ENCODE measurements around the gene CHST3.
"Not testable (repeated sequence)": the region's sequence is repeated elsewhere in the genome, so short reads cannot be mapped to it uniquely, and the experiment has no call there.

The CHST3 gene

GRCh38 chr10:72030762-72031543 lies 66.8 kb downstream of the CHST3 start:
- DNase-seq (ENCODE audit: low read depth): no peak

GRCh38 chr10:72031706-72032105 lies 67.5 kb downstream of the CHST3 start:
- DNase-seq (ENCODE audit: low read depth): no peak

DNA sequence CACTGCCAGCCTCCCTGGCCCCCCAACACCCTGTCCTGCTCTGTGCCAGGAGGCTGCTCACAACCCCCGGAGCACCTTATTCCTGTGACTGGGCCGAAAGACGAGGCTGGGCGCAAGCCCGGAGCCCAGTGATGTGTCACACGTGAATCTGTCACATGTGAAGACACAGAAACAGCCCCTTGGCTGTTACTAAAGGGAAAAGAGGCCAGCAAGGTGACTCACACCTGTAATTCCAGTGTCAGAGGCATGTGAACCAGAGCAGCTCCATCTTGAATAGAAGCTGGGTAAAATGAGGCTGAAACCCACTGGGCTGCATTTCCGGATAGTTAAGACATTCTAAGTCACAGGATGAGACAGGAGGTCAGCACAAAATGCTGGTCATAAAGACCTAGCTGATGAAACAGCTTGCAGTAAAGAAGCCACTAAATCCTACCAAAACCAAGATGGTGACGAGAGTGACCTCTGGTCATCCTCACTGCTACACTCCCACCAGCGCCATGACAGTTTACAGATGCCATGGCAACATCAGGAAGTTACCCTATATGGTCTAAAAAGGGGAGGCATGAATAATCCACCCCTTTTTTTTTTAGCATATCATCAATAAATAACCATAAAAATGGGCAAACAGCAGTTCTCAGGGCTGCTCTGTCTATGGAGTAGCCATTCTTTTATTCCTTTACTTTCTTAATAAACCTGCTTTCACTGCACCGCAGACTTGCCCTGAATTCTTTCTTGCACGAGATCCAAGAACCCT lies 68.4 kb downstream of the CHST3 start:
- not testable (repeated sequence) for DNase-seq (ENCODE audit: low read depth)

- no peak for DNase-seq (ENCODE audit: low read depth)
These were observed 69.9 kb downstream of the CHST3 start for GRCh38 chr10:72034040-72034499.

GRCh38 chr10:72034761-72035160 lies 70.6 kb downstream of the CHST3 start:
- no peak for DNase-seq (ENCODE audit: low read depth)

- no peak for DNase-seq (ENCODE audit: low read depth)
These were observed 71.2 kb downstream of the CHST3 start for GRCh38 chr10:72035252-72035887.

- no peak for DNase-seq (ENCODE audit: low read depth)
These were observed 73.1 kb downstream of the CHST3 start for GRCh38 chr10:72037266-72037665.

DNA sequence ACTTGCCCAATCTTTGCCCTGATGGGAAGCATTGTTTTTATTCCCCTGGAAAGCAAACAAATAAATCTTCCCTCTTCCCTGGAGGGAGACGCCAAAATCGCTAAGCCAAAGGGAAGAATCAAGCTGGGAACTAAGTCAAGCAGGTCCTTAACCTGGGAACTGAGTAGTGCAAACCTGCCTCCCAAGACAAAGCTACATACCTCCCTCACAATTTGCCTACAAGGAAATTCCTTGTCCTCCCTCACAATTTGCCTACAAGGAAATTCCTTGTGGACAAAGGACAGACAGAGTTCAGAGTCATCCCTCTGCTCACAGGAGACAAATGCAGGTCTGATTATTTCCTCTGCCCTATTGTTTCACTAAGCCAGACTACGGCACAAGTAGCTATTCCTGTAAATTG lies 73.6 kb downstream of the CHST3 start:
- no peak for DNase-seq (ENCODE audit: low read depth)

DNA sequence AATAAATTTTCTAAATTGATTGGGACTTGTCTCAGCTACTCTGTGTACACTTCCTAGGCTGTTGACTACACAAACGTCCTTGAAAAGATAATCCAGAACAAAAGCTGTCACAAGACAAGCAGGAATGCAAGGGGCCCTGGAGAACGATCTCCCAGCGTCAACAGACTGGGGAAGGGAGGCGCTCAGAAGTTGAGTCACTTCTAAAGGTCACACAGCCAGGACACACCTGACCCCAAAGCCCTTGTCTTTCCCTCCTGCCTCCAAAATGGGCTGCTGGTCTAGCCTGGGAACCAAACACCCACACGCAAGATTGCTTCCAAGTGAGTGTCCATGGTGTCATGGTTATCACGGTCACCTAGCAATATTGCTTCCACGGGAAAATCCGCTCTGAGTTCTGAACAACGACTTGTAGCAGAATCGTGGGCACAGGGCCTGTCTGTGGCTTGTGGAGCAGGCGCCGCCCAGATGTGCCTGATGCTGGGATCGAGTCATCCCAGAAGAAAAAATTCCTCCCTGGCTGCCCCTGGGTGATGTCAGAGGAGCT lies 74.3 kb downstream of the CHST3 start:
- no peak for DNase-seq (ENCODE audit: low read depth)

GRCh38 chr10:72039377-72039776 lies 75.2 kb downstream of the CHST3 start:
- DNase-seq (ENCODE audit: low read depth): no peak

DNA sequence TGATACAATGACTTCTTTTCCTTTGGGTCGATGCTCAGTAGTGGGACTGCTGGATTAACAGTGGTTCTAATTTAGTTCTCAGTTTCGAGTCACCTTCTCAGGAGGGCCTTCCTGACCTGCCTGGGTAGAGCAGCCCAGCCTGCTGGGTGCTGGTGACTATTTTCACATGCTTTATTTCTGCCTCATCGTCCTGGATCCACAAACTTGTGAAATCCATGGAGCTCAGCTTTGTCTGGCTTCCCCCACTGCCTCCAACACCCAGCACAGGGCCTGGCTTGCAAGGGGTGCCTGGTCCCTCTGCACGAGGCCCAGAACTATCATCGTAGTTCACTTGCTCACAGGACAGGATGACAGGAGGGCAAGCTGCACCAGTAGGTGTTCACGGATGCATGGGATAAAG lies 77.3 kb downstream of the CHST3 start:
- no peak for DNase-seq (ENCODE audit: low read depth)

DNA sequence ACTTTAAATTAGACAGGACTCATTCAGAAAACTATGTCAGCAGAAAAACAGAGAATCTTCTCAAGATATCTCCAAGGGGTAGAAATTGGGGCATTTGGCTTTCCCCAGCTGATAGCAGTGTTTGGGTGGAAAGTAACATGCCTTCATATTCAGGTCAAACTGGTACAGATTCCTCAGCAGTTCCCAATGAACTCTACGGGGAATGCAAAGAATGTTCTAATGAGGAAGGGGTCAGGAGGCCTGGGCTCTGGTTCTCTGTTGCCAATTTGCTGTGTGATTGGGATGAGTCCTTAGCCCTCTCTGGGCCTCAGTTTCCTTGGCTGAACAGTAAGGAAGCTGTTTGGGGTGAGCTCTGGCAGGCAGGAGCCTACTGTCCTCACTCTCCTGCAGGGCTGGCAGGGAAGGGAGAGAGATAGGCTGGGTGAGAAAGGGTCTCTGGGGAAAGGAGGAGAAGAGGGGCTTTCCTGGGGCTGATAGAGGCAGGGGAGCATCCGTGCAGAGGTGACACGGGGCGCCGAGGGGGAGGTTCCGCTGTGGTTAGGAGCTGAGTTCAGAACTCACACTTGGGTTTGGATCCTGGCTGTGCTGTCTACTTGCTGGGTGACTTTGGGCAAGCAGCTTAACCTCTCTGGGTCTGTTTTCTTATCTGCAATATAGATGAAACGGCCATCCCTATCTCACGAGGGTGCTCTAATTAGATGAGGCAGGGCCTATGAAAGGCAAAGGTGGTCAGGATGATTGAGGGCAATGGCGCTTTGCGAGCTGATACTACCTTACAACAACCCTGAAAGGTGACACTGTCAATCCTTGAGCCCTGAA lies 79.0 kb downstream of the CHST3 start:
- DNase-seq (ENCODE audit: low read depth): no peak

GRCh38 chr10:72044417-72045041 lies 80.3 kb downstream of the CHST3 start:
- DNase-seq (ENCODE audit: low read depth): no peak

- DNase-seq (ENCODE audit: low read depth): no peak
These were observed 81.4 kb downstream of the CHST3 start for GRCh38 chr10:72045586-72045985.

- DNase-seq (ENCODE audit: low read depth): peak; percentile 76
These were observed 84.4 kb downstream of the CHST3 start for GRCh38 chr10:72048450-72049124.

DNA sequence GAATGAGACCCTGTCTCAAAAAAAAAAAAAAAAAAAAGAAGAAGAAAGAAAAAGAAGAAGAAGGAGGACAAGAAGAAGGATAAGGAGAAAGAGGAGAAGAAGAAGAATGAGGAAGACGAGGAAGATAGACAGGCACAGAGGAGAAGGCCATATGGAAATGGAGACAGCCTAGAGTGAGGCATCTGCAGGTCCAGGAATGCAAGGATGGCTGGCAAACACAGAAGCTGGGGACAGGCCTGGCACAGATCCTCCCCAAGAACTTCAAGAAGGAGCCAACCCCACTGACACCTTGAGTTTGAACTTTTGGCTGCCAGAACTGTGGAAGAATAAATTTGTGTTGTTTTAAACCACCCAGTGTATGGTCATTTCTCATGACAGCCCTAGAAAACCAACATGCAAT lies 85.3 kb downstream of the CHST3 start:
- no peak for DNase-seq (ENCODE audit: low read depth)

- no peak for DNase-seq (ENCODE audit: low read depth)
These were observed 86.0 kb downstream of the CHST3 start for GRCh38 chr10:72049969-72050781.

DNA sequence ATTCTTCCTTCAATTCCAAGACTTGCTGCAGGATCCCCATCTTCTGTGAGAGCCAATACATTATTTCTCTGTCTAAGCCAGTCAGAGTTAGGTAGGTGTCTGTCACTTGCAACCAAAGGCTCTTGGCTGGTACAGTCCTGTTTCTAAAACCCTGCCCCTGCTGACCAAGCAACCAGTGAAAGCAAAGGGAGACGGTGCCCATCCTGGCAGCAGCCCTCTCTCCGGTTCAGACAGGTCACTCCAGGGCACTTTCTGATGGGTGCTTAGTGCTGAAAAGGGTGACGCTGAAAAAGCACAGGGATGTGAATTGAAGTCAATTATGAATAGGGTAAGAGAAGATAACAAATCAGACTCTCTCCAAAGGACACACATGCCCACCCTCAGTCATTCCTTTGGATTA lies 86.7 kb downstream of the CHST3 start:
- no peak for DNase-seq (ENCODE audit: low read depth)

- DNase-seq (ENCODE audit: low read depth): no peak
These were observed 89.5 kb downstream of the CHST3 start for GRCh38 chr10:72053690-72054089.

DNA sequence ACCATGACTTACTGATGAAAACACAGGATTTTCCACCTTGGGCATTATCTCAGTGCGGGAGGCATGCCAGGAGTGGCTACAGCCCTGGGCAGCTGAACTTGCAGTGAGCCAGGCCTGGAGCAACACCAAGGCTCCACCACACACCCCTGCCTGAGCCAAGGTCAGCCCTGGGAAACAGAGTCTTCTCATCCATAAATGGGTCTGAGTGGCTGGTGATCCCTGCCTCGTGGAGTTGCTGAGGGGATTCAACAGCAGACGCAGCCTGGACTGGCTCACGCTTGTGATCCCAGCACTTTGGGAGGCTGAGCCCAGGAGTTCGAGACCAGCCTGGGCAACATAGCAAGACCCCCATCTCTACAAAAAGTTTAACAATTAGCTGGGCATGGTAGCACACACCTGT lies 91.9 kb downstream of the CHST3 start:
- no peak for DNase-seq (ENCODE audit: low read depth)

Data from HS-5 (cell line).